Measurements from ENCODE around the gene RIN3.

GRCh38 chr14:92687681-92688433 lies 174.3 kb downstream of the RIN3 start:
- TF ChIP-seq EZH2 (IDR thresholded peaks at IDR 0.05; ENCODE audit: borderline replicate concordance, low read length), result no peak
- TF ChIP-seq CTCF (conservative IDR thresholded peaks at IDR 0.05 in 1 of 2, IDR thresholded peaks at IDR 0.05 in 1 of 2; ENCODE audit: extremely low read depth in 1 of 2, insufficient read depth in 1 of 2, low read depth in 1 of 2, low read length in 2 of 2), result no peak
